Measurements from ENCODE around the gene CFAP61.
"Not testable (repeated sequence)": the region's sequence is repeated elsewhere in the genome, so short reads cannot be mapped to it uniquely, and the experiment has no call there.

The CFAP61 gene

GRCh38 chr20:20333866-20334265 is 281.5 kb downstream of the CFAP61 start:
- Histone ChIP-seq H3K27ac (ENCODE audit: low read length) (no peak overlapping the region), H3K4me1 (ENCODE audit: control insufficient read depth, insufficient read depth, low read length) (no peaks in the 10 kb centered on the region), H3K27me3 (ENCODE audit: control insufficient read depth, insufficient read depth, low read length) (no peaks in the 10 kb centered on the region), H3K4me3 (ENCODE audit: low read length) (no peak overlapping the region), H3K9me3 (ENCODE audit: control insufficient read depth, insufficient read depth, low read length) (no peaks in the 10 kb centered on the region), H3K36me3 (ENCODE audit: control insufficient read depth, insufficient read depth, low read length) (no peaks in the 10 kb centered on the region)
- no CpG with 5 or more reads among the region's 6 CpGs for WGBS (ENCODE audit: insufficient coverage, insufficient read length)
- no peak for DNase-seq (ENCODE audit: low read depth, low spot score)

GRCh38 chr20:20334489-20334888 is 282.2 kb downstream of the CFAP61 start:
- no peak overlapping the region for H3K27ac ChIP-seq (ENCODE audit: low read length)
- no peak overlapping the region for H3K4me3 ChIP-seq (ENCODE audit: low read length)
- no peaks in the 10 kb centered on the region for H3K4me1 ChIP-seq (ENCODE audit: control insufficient read depth, insufficient read depth, low read length)
- DNase-seq (ENCODE audit: low read depth, low spot score), result no peak
- no CpG with 5 or more reads among the region's 5 CpGs for WGBS (ENCODE audit: insufficient coverage, insufficient read length)
- no peaks in the 10 kb centered on the region for H3K9me3 ChIP-seq (ENCODE audit: control insufficient read depth, insufficient read depth, low read length)
- H3K27me3 ChIP-seq (ENCODE audit: control insufficient read depth, insufficient read depth, low read length), result no peaks in the 10 kb centered on the region
- H3K36me3 ChIP-seq (ENCODE audit: control insufficient read depth, insufficient read depth, low read length), result no peaks in the 10 kb centered on the region

GRCh38 chr20:20338133-20338730 is 285.9 kb downstream of the CFAP61 start:
- no peak for DNase-seq (ENCODE audit: low read depth, low spot score)
- WGBS (ENCODE audit: insufficient coverage, insufficient read length), result no CpG with 5 or more reads among the region's 14 CpGs
- no peaks in the 10 kb centered on the region for H3K27me3 ChIP-seq (ENCODE audit: control insufficient read depth, insufficient read depth, low read length)

DNA sequence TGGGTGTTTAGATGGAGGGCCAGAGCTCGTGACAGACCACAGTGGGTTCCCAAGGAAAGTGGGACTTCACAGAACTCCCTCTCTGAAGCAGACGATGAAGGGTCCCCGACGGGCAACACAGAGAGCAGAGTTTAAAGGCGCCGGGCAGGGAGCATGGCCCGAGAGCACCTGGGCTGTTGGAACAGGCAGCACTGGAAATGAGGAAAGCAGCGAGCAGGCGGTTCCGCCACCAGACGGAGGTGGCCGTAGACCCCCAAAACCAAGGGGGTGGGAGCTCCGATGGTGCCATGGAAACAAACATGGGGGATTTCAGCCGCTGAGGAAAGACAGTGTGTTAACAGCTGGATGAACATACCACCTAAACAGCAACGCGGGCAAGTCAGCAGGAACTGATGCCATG is 288.1 kb downstream of the CFAP61 start:
- DNase-seq (ENCODE audit: low read depth, low spot score), result no peak
- H3K27me3 ChIP-seq (ENCODE audit: control insufficient read depth, insufficient read depth, low read length), result no peaks in the 10 kb centered on the region
- no peaks in the 10 kb centered on the region for H3K9me3 ChIP-seq (ENCODE audit: control insufficient read depth, insufficient read depth, low read length)
- no CpG with 5 or more reads among the region's 16 CpGs for WGBS (ENCODE audit: insufficient coverage, insufficient read length)
- no peak overlapping the region for H3K27ac ChIP-seq (ENCODE audit: low read length)
- no peaks in the 10 kb centered on the region for H3K4me1 ChIP-seq (ENCODE audit: control insufficient read depth, insufficient read depth, low read length)
- H3K4me3 ChIP-seq (ENCODE audit: low read length), result no peak overlapping the region; the same call in 1 of the 2 replicates
- no peaks in the 10 kb centered on the region for H3K36me3 ChIP-seq (ENCODE audit: control insufficient read depth, insufficient read depth, low read length)

More at GRCh38 chr20:20338133-20338730, 285.9 kb downstream of the CFAP61 start:
- Histone ChIP-seq H3K9me3 (ENCODE audit: control insufficient read depth, insufficient read depth, low read length) (no peaks in the 10 kb centered on the region), H3K4me1 (ENCODE audit: control insufficient read depth, insufficient read depth, low read length) (no peaks in the 10 kb centered on the region), H3K27ac (ENCODE audit: low read length) (no peak overlapping the region), H3K36me3 (ENCODE audit: control insufficient read depth, insufficient read depth, low read length) (no peaks in the 10 kb centered on the region), H3K4me3 (ENCODE audit: low read length) (no peak overlapping the region)

GRCh38 chr20:20341371-20341770 is 289.0 kb downstream of the CFAP61 start:
- no CpG with 5 or more reads among the region's 4 CpGs for WGBS (ENCODE audit: insufficient coverage, insufficient read length)
- Histone ChIP-seq H3K4me1 (ENCODE audit: control insufficient read depth, insufficient read depth, low read length) (no peaks in the 10 kb centered on the region), H3K9me3 (ENCODE audit: control insufficient read depth, insufficient read depth, low read length) (no peaks in the 10 kb centered on the region), H3K27me3 (ENCODE audit: control insufficient read depth, insufficient read depth, low read length) (no peaks in the 10 kb centered on the region), H3K4me3 (ENCODE audit: low read length) (no peak overlapping the region), H3K27ac (ENCODE audit: low read length) (no peak overlapping the region), H3K36me3 (ENCODE audit: control insufficient read depth, insufficient read depth, low read length) (no peaks in the 10 kb centered on the region)
- DNase-seq (ENCODE audit: low read depth, low spot score), result no peak

- no peak for DNase-seq (ENCODE audit: low read depth, low spot score)
- H3K36me3 ChIP-seq (ENCODE audit: control insufficient read depth, insufficient read depth, low read length), result no peaks in the 10 kb centered on the region
- no peaks in the 10 kb centered on the region for H3K4me1 ChIP-seq (ENCODE audit: control insufficient read depth, insufficient read depth, low read length)
- whole genome bisulfite sequencing (ENCODE audit: insufficient coverage, insufficient read length), result no CpG with 5 or more reads among the region's 5 CpGs
- no peak overlapping the region for H3K27ac ChIP-seq (ENCODE audit: low read length)
- no peaks in the 10 kb centered on the region for H3K9me3 ChIP-seq (ENCODE audit: control insufficient read depth, insufficient read depth, low read length)
- no peak overlapping the region for H3K4me3 ChIP-seq (ENCODE audit: low read length)
- no peaks in the 10 kb centered on the region for H3K27me3 ChIP-seq (ENCODE audit: control insufficient read depth, insufficient read depth, low read length)
Observed at GRCh38 chr20:20342066-20342465, 289.7 kb downstream of the CFAP61 start.

GRCh38 chr20:20343932-20344331 is 291.6 kb downstream of the CFAP61 start:
- no peak overlapping the region for H3K27ac ChIP-seq (ENCODE audit: low read length)
- WGBS (ENCODE audit: insufficient coverage, insufficient read length), result no CpG with 5 or more reads among the region's 7 CpGs
- H3K4me1 ChIP-seq (ENCODE audit: control insufficient read depth, insufficient read depth, low read length), result no peaks in the 10 kb centered on the region
- no peaks in the 10 kb centered on the region for H3K9me3 ChIP-seq (ENCODE audit: control insufficient read depth, insufficient read depth, low read length)
- DNase-seq (ENCODE audit: low read depth, low spot score), result no peak
- H3K27me3 ChIP-seq (ENCODE audit: control insufficient read depth, insufficient read depth, low read length), result no peaks in the 10 kb centered on the region
- H3K4me3 ChIP-seq (ENCODE audit: low read length), result no peak overlapping the region
- no peaks in the 10 kb centered on the region for H3K36me3 ChIP-seq (ENCODE audit: control insufficient read depth, insufficient read depth, low read length)

DNA sequence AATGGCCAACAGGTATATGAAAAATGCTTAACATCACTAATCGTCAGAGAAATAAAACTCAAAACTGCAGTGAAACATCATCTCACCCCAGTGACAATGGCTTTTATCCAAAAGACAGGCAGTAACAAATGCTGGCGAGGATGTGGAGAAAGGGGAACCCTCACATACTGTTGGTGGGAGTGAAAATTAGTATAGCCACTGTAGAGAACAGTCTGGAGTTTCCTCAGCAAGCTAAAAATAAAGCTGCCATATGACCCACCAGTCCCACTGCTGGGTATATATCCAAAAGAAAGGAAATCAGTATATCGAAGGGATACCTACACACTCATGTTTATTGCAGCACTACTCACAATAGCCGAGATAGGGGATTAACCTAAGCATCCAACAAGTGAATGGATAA is 292.1 kb downstream of the CFAP61 start:
- Histone ChIP-seq H3K4me1 (ENCODE audit: control insufficient read depth, insufficient read depth, low read length) (no peaks in the 10 kb centered on the region), H3K9me3 (ENCODE audit: control insufficient read depth, insufficient read depth, low read length) (no peaks in the 10 kb centered on the region), H3K27ac (ENCODE audit: low read length) (no peak overlapping the region), H3K27me3 (ENCODE audit: control insufficient read depth, insufficient read depth, low read length) (no peaks in the 10 kb centered on the region), H3K36me3 (ENCODE audit: control insufficient read depth, insufficient read depth, low read length) (no peaks in the 10 kb centered on the region), H3K4me3 (ENCODE audit: low read length) (no peak overlapping the region)
- no peak for DNase-seq (ENCODE audit: low read depth, low spot score)
- WGBS (ENCODE audit: insufficient coverage, insufficient read length), result no CpG with 5 or more reads among the region's 4 CpGs

DNA sequence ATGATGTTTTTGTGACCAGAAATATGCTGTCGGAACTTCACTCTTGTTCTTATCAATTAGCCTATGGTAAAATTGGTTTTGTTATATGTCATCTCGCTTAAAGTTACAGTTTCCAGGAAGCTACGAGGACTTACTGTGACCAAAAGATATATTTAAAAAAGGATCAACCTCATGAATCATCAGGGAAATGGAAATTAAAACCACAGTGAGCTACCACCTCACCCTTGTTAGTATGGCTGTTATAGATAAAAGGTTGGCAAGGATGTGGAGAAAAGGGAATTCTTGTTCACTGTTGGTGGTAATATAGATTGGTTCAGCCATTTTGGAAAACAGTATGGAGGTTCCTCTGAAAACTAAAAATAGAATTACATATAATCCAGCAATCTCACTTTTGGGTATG is 301.2 kb downstream of the CFAP61 start:
- Histone ChIP-seq H3K4me1 (ENCODE audit: control insufficient read depth, insufficient read depth, low read length) (no peaks in the 10 kb centered on the region), H3K27ac (ENCODE audit: low read length) (no peak overlapping the region), H3K4me3 (ENCODE audit: low read length) (no peak overlapping the region), H3K9me3 (ENCODE audit: control insufficient read depth, insufficient read depth, low read length) (no peaks in the 10 kb centered on the region; the same call in 1 of the 2 replicates), H3K27me3 (ENCODE audit: control insufficient read depth, insufficient read depth, low read length) (no peaks in the 10 kb centered on the region), H3K36me3 (ENCODE audit: control insufficient read depth, insufficient read depth, low read length) (no peaks in the 10 kb centered on the region)
- WGBS (ENCODE audit: insufficient coverage, insufficient read length), result no CpG with 5 or more reads among the region's 3 CpGs
- no peak for DNase-seq (ENCODE audit: low read depth, low spot score)

GRCh38 chr20:20355503-20355902 is 303.2 kb downstream of the CFAP61 start:
- H3K9me3 ChIP-seq (ENCODE audit: control insufficient read depth, insufficient read depth, low read length); DNase-seq (ENCODE audit: low read depth, low spot score); H3K4me1 ChIP-seq (ENCODE audit: control insufficient read depth, insufficient read depth, low read length); H3K27ac ChIP-seq (ENCODE audit: low read length); H3K27me3 ChIP-seq (ENCODE audit: control insufficient read depth, insufficient read depth, low read length); H3K36me3 ChIP-seq (ENCODE audit: control insufficient read depth, insufficient read depth, low read length); H3K4me3 ChIP-seq (ENCODE audit: low read length): not testable (repeated sequence)

GRCh38 chr20:20358801-20359200 is 306.5 kb downstream of the CFAP61 start:
- no peak for DNase-seq (ENCODE audit: low read depth, low spot score)
- Histone ChIP-seq H3K4me1 (ENCODE audit: control insufficient read depth, insufficient read depth, low read length) (peaks cover 1% of the 10 kb centered on the region; the same call in 1 of the 2 replicates), H3K4me3 (ENCODE audit: low read length) (no peak overlapping the region), H3K9me3 (ENCODE audit: control insufficient read depth, insufficient read depth, low read length) (no peaks in the 10 kb centered on the region; the same call in 1 of the 2 replicates), H3K36me3 (ENCODE audit: control insufficient read depth, insufficient read depth, low read length) (no peaks in the 10 kb centered on the region), H3K27ac (ENCODE audit: low read length) (no peak overlapping the region), H3K27me3 (ENCODE audit: control insufficient read depth, insufficient read depth, low read length) (peaks cover 7% of the 10 kb centered on the region; the same call in 1 of the 2 replicates)
